ENCODE data around the gene RACK1. TPM values are rescaled to one million over a fixed set of nuclear protein-coding genes. Genes with fewer than 3 reads are reported as not detected.
"Not testable (repeated sequence)": the region's sequence is repeated elsewhere in the genome, so short reads cannot be mapped to it uniquely, and the experiment has no call there.

Gene RACK1
- total RNA-seq (2021; fragmentation: NEBNext Ultra II Directional; extraction: Animal tissue kit (Norgen Biotek cat#: 25700)), result 1,000 to 10,000 TPM; 1,737 to 2,012 (median 1,885) TPM
- long read RNA-seq, transcript RACK1-210 (8 exons, 1,098 nt), result minor isoform, 157 of 2,226 reads
- long read RNA-seq, transcript RACK1-227 (8 exons, 1,403 nt), result major isoform, 1,958 of 2,226 reads
- long read RNA-seq, partial matches to known transcripts, result 53 of 2,226 reads
- long read RNA-seq, other reads (novel, unspliced or antisense), result 42 of 2,226 reads

DNA sequence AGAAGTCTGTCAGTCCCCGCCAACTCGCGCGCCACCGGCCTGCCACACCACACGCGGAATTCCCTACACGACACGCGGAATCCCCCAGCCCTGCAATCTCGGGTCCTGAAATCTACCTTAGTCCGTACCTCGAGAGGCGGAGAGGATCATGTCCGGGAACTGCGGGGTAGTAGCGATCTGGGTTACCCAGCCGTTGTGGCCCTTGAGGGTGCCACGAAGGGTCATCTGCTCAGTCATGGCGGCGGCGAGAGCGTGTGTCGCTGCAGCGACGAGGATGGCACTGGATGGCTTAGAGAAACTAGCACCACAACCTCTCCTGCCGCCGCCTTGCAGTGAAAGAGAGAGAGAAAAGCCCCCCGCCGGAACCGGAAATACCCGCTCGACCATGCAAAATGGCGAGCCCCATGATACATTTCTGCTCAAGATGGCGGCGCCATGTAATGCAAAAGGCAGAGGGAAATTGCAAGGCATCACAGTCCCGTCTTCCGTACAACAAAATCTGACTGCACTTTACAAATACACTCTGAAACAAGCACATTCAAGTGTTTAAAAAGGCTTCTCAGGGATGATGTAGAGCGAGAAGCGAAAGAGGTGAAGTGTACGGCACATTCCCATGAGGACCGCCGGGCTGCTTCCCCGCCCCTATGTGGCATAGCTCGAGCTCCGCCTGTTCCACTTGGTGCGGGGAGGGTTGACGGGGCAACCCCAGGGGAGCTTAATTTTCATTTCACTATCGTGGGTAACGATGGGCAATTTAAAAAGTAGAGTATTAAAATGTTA is at the start of gene RACK1:
Gene RACK1, minus strand, starts transcription at position 343 of the 780 bp plus-strand sequence. Its CDS starts 106 bp downstream, at position 237.
- peaks cover 46% of the 10 kb centered on the region for H3K36me3 Mint-ChIP-seq (ENCODE audit: low read depth)
- H3K4me3 Mint-ChIP-seq, result peak within 1 kb of the TSS; percentile 99
- no peaks in the 10 kb centered on the region for H3K9me3 Mint-ChIP-seq
- peaks cover 49% of the 10 kb centered on the region for H3K4me1 Mint-ChIP-seq (ENCODE audit: low read depth)
- H3K27me3 Mint-ChIP-seq (ENCODE audit: insufficient read depth), result peaks cover 11% of the 10 kb centered on the region
- peak; percentile 84 for DNase-seq
- H3K27ac Mint-ChIP-seq, result peak within 1 kb of the TSS; percentile 99
- TF ChIP-seq, protein P1, sequence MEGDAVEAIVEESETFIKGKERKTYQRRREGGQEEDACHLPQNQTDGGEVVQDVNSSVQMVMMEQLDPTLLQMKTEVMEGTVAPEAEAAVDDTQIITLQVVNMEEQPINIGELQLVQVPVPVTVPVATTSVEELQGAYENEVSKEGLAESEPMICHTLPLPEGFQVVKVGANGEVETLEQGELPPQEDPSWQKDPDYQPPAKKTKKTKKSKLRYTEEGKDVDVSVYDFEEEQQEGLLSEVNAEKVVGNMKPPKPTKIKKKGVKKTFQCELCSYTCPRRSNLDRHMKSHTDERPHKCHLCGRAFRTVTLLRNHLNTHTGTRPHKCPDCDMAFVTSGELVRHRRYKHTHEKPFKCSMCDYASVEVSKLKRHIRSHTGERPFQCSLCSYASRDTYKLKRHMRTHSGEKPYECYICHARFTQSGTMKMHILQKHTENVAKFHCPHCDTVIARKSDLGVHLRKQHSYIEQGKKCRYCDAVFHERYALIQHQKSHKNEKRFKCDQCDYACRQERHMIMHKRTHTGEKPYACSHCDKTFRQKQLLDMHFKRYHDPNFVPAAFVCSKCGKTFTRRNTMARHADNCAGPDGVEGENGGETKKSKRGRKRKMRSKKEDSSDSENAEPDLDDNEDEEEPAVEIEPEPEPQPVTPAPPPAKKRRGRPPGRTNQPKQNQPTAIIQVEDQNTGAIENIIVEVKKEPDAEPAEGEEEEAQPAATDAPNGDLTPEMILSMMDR (IDR thresholded peaks at IDR 0.05), result no peak

DNA sequence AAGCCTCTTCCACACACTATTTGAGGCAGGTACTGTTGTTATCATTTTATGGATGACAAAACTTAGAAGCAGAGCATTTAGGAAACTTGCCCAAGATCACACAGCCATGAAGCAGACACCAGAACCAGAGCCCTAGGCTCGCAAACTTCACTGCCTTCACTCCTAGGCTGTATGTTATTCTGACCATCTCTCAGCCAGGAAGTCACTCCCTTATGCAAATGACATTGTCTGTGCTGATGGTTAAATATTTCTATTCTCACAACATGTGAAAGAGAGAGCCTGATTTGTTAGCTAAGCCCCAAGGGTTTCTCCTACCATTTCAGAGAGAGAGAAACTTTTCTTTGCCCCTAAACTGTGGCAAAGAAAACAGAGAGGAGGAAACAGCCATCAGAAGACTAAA is 43.6 kb upstream of the RACK1 start:
- H3K27me3 Mint-ChIP-seq (ENCODE audit: insufficient read depth); H3K27ac Mint-ChIP-seq; H3K4me1 Mint-ChIP-seq (ENCODE audit: low read depth); DNase-seq; H3K9me3 Mint-ChIP-seq; H3K4me3 Mint-ChIP-seq; H3K36me3 Mint-ChIP-seq (ENCODE audit: low read depth): not testable (repeated sequence)

DNA sequence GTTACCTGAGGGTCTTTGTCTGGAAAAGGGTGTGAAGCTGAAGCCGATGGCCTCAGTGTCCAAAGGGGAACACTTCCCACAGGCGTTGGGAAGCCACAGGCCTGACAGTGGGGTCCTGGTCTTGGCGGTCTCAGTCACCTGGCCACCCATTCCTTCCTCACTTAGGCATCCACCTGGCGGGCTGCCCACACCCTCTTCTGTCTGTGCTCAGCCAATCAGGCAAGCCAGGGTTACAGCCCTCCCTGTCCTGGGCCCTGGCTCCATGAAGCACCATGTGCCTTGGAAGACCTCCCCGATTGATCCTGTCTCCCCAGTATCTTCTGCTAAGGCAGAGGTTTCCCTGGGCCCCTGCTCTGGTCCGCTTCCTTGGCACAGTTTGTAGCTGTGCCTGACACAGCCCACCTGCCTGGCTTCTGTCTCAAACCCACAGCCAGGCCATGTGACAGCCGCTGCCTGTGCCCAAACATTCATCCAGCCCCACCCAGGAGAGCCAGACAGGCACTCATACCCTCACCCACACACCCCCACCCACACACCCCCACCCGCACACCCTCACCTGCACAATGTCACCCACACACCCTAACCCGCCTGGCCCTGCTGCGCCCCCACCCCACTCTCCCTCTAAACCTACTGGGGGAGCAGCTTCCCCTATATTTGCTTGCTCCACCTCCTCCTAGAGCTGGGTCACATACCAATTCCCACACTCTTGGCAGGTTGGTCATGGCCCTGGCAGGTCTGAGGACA is 42.4 kb upstream of the RACK1 start:
- not testable (repeated sequence) for H3K9me3 Mint-ChIP-seq; H3K27me3 Mint-ChIP-seq (ENCODE audit: insufficient read depth); H3K36me3 Mint-ChIP-seq (ENCODE audit: low read depth); H3K4me1 Mint-ChIP-seq (ENCODE audit: low read depth); H3K4me3 Mint-ChIP-seq; H3K27ac Mint-ChIP-seq; DNase-seq

DNA sequence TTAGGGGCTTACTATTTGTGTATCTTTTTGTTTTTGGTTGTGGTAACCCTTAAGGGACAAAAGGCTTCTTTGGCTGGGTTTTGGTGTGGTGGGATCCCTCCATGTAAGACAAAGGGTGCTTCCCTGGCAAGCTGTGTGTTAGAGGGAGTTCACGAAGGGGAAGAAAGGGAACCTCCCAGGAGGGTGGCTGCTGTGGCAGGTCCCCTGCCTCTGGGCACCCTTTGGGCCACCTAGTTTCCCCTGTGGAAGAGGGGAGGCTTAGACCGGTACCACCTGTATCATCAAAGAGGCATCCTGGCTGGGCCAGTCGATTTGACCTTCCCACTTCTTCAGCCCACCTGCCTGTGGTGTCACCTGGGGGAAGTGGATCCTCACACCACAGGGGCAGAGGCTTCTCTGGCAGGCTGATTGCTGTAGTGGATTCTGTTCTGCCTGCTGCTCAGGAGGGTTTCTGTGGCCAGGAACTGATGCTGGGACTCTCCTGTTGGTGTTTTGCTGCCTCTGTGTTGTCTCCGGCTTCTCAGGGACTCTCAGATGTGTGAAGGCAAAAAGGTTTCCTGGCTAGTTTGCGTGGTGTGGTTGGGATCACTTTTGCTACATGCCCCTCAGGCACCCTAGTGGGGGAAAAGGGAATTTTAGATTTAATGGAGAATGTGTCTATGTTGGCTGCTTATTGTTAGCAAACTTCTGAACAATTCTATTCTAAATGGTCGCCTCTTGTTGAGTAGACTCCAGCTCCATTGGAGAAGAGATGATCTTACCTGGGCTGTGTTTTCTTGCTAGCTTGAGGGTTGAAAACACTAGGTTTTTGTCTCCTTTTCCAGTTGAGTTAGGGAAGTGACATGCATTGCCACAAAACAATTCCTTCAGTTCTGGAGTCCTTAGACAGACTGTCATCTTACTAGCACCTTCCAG is 40.4 kb upstream of the RACK1 start:
- H3K4me3 Mint-ChIP-seq; DNase-seq; H3K27me3 Mint-ChIP-seq (ENCODE audit: insufficient read depth); H3K27ac Mint-ChIP-seq; H3K9me3 Mint-ChIP-seq; H3K4me1 Mint-ChIP-seq (ENCODE audit: low read depth); H3K36me3 Mint-ChIP-seq (ENCODE audit: low read depth): not testable (repeated sequence)
- TF ChIP-seq, protein P1 (IDR thresholded peaks at IDR 0.05), result peak; percentile 49

DNA sequence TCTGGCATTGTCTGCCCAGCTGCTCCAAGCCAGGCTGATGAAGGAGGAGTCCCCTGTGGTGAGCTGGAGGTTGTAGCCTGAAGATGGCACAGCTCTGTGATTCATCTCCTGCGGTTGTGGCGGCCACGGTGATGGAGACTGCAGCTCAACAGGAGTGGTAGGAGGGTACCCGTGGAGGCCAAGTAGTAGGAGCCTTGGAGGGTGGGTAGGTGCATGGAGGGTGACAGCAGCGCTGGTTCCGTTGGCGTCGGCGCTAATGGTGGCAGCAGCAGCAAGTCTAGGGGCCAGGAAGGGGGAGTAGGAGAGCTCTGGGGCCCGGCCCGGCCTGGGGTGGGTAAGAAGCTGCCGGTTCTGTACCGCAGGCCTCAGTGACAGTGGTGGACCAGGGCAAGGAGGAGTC is 39.6 kb upstream of the RACK1 start:
- H3K4me3 Mint-ChIP-seq, result no peak overlapping the region
- DNase-seq, result no peak
- no peaks in the 10 kb centered on the region for H3K36me3 Mint-ChIP-seq (ENCODE audit: low read depth)

More for the DNA sequence above, 39.6 kb upstream of the RACK1 start:
- Mint-ChIP-seq H3K27ac (no peak overlapping the region), H3K4me1 (ENCODE audit: low read depth) (no peaks in the 10 kb centered on the region), H3K27me3 (ENCODE audit: insufficient read depth) (peaks cover 5% of the 10 kb centered on the region; the same call in 1 of the 2 replicates), H3K9me3 (no peaks in the 10 kb centered on the region)
- TF ChIP-seq, protein P1 (IDR thresholded peaks at IDR 0.05), result no peak

Measured in HFFc6 (cell line).